NCI-H2107 treated with DMSO at 0.1 percent for 48 hours (cell line): Measurements from ENCODE around the gene ARHGDIG.
"Not testable (repeated sequence)": the region's sequence is repeated elsewhere in the genome, so short reads cannot be mapped to it uniquely, and the experiment has no call there.

ENCODE experiments used
- DNase-seq: peaks from one replicate; lab custom pipeline; 2025; ENCODE audit not compliant: unreplicated experiment; lab: John Stamatoyannopoulos, UW

ARHGDIG gene

GRCh38 chr16:280552-280951 is at the start of gene ARHGDIG:
TSS of gene ARHGDIG (plus strand) at chr16:280591. CDS start at chr16:280681, 90 bp downstream.
- DNase-seq, result no peak

GRCh38 chr16:230949-231348 is 49.4 kb upstream of the ARHGDIG start:
- no peak for DNase-seq

GRCh38 chr16:234468-235305 is 45.7 kb upstream of the ARHGDIG start, which contains the start of gene FAM234A:
TSS of gene FAM234A (plus strand) at chr16:234821. CDS start at chr16:254414, 19,593 bp downstream.
- peak; percentile 57 for DNase-seq

GRCh38 chr16:239948-240277 is 40.5 kb upstream of the ARHGDIG start:
- no peak for DNase-seq

GRCh38 chr16:240559-240958 is 39.8 kb upstream of the ARHGDIG start:
- DNase-seq, result no peak

- no peak for DNase-seq
These were observed 38.1 kb upstream of the ARHGDIG start for GRCh38 chr16:242281-242680.

GRCh38 chr16:243348-243747 is 37.0 kb upstream of the ARHGDIG start:
- DNase-seq, result no peak

- no peak for DNase-seq
These were observed 35.3 kb upstream of the ARHGDIG start for GRCh38 chr16:245105-245504.

GRCh38 chr16:247027-247426 is 33.4 kb upstream of the ARHGDIG start:
- no peak for DNase-seq

- DNase-seq, result no peak
These were observed 31.0 kb upstream of the ARHGDIG start for GRCh38 chr16:249431-249830.

- no peak for DNase-seq
These were observed 27.7 kb upstream of the ARHGDIG start for GRCh38 chr16:252366-253337.

GRCh38 chr16:253833-254232 is 26.6 kb upstream of the ARHGDIG start:
- DNase-seq, result no peak

GRCh38 chr16:254461-254860 is 25.9 kb upstream of the ARHGDIG start:
- no peak for DNase-seq

- DNase-seq, result no peak
These were observed 25.2 kb upstream of the ARHGDIG start for GRCh38 chr16:255183-255582.

GRCh38 chr16:258091-258490 is 22.3 kb upstream of the ARHGDIG start:
- DNase-seq, result not testable (repeated sequence)

GRCh38 chr16:259226-259625 is 21.2 kb upstream of the ARHGDIG start:
- DNase-seq, result no peak

- no peak for DNase-seq
These were observed 20.6 kb upstream of the ARHGDIG start for GRCh38 chr16:259814-260253.

- DNase-seq, result no peak
These were observed 20.1 kb upstream of the ARHGDIG start for GRCh38 chr16:260326-260725.

GRCh38 chr16:261031-261691 is 19.2 kb upstream of the ARHGDIG start:
- DNase-seq, result no peak

GRCh38 chr16:262121-262745 is 18.2 kb upstream of the ARHGDIG start:
- DNase-seq, result no peak
